IMR-90 (cell line): ENCODE measurements around the gene ZNF503. TPM values are rescaled to one million over a fixed set of nuclear protein-coding genes. Genes with fewer than 3 reads are reported as not detected.

Source experiments
- ATAC-seq: fragments of 200-7000 bp; cut with Tn5 transposase; 2 replicates; pipeline ENCODE4 v1.9.1; 2020; ENCODE audit warnings: low read depth, mild to moderate bottlenecking, moderate library complexity
- BruUV-seq: library from RNA; stranded (reverse); fragments of 400-500 nt; replicated peaks from 2 replicates; lab custom pipeline; 2021; lab: Mats Ljungman, UMichigan
- CTCF ChIA-PET: fragments of 300-600 bp; formaldehyde crosslinking; extraction: SDS; loops from one replicate; lab custom pipeline; 2021; ENCODE audit warnings: antibody characterized with exemption; lab: Yijun Ruan, JAX
- POLR2A ChIA-PET: fragments of 300-600 bp; sonication (Branson Sonifier 250); formaldehyde crosslinking; loops from one replicate; lab custom pipeline; 2022; ENCODE audit warnings: antibody characterized with exemption; ENCODE audit not compliant: unreplicated experiment; lab: Charles Lee
- DNase-seq: peaks from one replicate; pipeline ENCODE4 v3.0.0; 2013
- H2AFZ ChIP-seq: replicated peaks from 2 replicates; pipeline ENCODE3; 2013; ENCODE audit warnings: low read length, mild to moderate bottlenecking; ENCODE audit not compliant: poor library complexity
- H2AK5ac ChIP-seq: 2 replicates; pipeline ENCODE4 v1.6.1; 2013; ENCODE audit warnings: low read depth, low read length, inconsistent platforms
- H2AK9ac ChIP-seq: replicated peaks from 2 replicates; pipeline ENCODE3; 2013; ENCODE audit warnings: mild to moderate bottlenecking, low read depth, low read length, moderate library complexity; ENCODE audit not compliant: poor library complexity
- H2BK120ac ChIP-seq: 2 replicates; pipeline ENCODE4 v1.6.1; 2013; ENCODE audit warnings: low read depth, low read length, inconsistent platforms
- H2BK15ac ChIP-seq: 3 replicates; pipeline ENCODE4 v1.6.1; 2013; ENCODE audit warnings: low read depth, low read length, inconsistent platforms
- H2BK20ac ChIP-seq: 2 replicates; pipeline ENCODE4 v1.6.1; 2013; ENCODE audit warnings: low read depth, mild to moderate bottlenecking, inconsistent platforms, low read length, moderate library complexity
- H2BK5ac ChIP-seq: 2 replicates; pipeline ENCODE4 v1.6.1; 2013; ENCODE audit warnings: mild to moderate bottlenecking, low read depth, low read length, inconsistent platforms; ENCODE audit not compliant: poor library complexity, severe bottlenecking
- H3K14ac ChIP-seq: replicated peaks from 2 replicates; pipeline ENCODE4 v1.6.1; 2013; ENCODE audit warnings: low read depth, low read length, inconsistent platforms
- H3K18ac ChIP-seq: 2 replicates; pipeline ENCODE4 v1.6.1; 2013; ENCODE audit warnings: low read depth, low read length, control low read depth
- H3K23ac ChIP-seq: 2 replicates; pipeline ENCODE4 v1.6.1; 2013; ENCODE audit warnings: low read depth, low read length, inconsistent platforms
- H3K27ac ChIP-seq: 2 replicates; pipeline ENCODE4 v1.5.1; 2013; ENCODE audit warnings: mild to moderate bottlenecking, control low read depth, low read length; ENCODE audit not compliant: insufficient read depth
- H3K27me3 ChIP-seq: 2 replicates; pipeline ENCODE4 v1.6.1; 2013; ENCODE audit warnings: low read length; ENCODE audit not compliant: control insufficient read depth, insufficient read depth
- H3K36me3 ChIP-seq: 2 replicates; pipeline ENCODE4 v1.6.1; 2013; ENCODE audit warnings: low read length, mixed read lengths; ENCODE audit not compliant: control insufficient read depth, insufficient read depth
- H3K4ac ChIP-seq: 2 replicates; pipeline ENCODE4 v1.6.1; 2013; ENCODE audit warnings: low read depth, low read length, inconsistent platforms
- H3K4me1 ChIP-seq: 2 replicates; pipeline ENCODE4 v1.6.1; 2013; ENCODE audit warnings: low read length, mixed read lengths; ENCODE audit not compliant: control insufficient read depth, insufficient read depth
- H3K4me2 ChIP-seq: 2 replicates; pipeline ENCODE4 v1.6.1; 2013; ENCODE audit warnings: low read depth, mild to moderate bottlenecking, control low read depth, low read length, moderate library complexity
- H3K4me3 ChIP-seq: 2 replicates; pipeline ENCODE4 v1.5.1; 2013; ENCODE audit warnings: low read depth, mild to moderate bottlenecking, control low read depth, low read length, moderate library complexity; ENCODE audit not compliant: insufficient read depth
- H3K56ac ChIP-seq: 2 replicates; pipeline ENCODE4 v1.6.1; 2013; ENCODE audit warnings: low read length, inconsistent platforms; ENCODE audit not compliant: insufficient read depth; ENCODE audit errors: extremely low read depth
- H3K79me1 ChIP-seq, 2 experiments: 2 replicates each; pipeline ENCODE4 v1.6.1; 2013; ENCODE audit warnings: low read length in 2 of 2, inconsistent platforms in 1 of 2, low read depth in 1 of 2
- H3K9ac ChIP-seq: 2 replicates; pipeline ENCODE4 v1.6.1; 2013; ENCODE audit warnings: low read depth, low read length, control low read depth
- H3K9me1 ChIP-seq: 2 replicates; pipeline ENCODE4 v1.6.1; 2013; ENCODE audit warnings: low read length, inconsistent platforms; ENCODE audit not compliant: insufficient read depth
- H3K9me3 ChIP-seq: 2 replicates; pipeline ENCODE4 v1.6.1; 2013; ENCODE audit warnings: low read length; ENCODE audit not compliant: control insufficient read depth, insufficient read depth
- H4K20me1 ChIP-seq: 2 replicates; pipeline ENCODE4 v1.6.1; 2013; ENCODE audit warnings: low read length, inconsistent platforms; ENCODE audit not compliant: insufficient read depth
- H4K5ac ChIP-seq: 2 replicates; pipeline ENCODE4 v1.6.1; 2013; ENCODE audit warnings: mild to moderate bottlenecking, low read depth, low read length, control low read depth
- H4K8ac ChIP-seq, 2 experiments: 2 replicates each; pipeline ENCODE4 v1.6.1; 2013; ENCODE audit warnings: low read depth in 2 of 2, low read length in 2 of 2, control low read depth in 1 of 2, inconsistent platforms in 1 of 2
- H4K91ac ChIP-seq: 2 replicates; pipeline ENCODE4 v1.6.1; 2013; ENCODE audit warnings: low read depth, low read length, inconsistent platforms; ENCODE audit not compliant: insufficient read depth
- CHD1 ChIP-seq: IDR thresholded peaks from 2 replicates; pipeline ENCODE4 v1.6.1; 2012; ENCODE audit warnings: low read depth, low read length, improper control_type of control experiment
- MXI1 ChIP-seq: IDR thresholded peaks from 2 replicates; pipeline ENCODE4 v1.6.1; 2012; ENCODE audit warnings: low read depth, mild to moderate bottlenecking, low read length, moderate library complexity, borderline replicate concordance
- POLR2A ChIP-seq: IDR thresholded peaks from 2 replicates; pipeline ENCODE4 v1.6.1; 2012; ENCODE audit warnings: mild to moderate bottlenecking, low read depth, low read length
- WGBS, 2 experiments: methylation state at CpG; one replicate each; pipeline versions ENCODE4 v1.1.5 to v1.1.7; 2013; ENCODE audit warnings: missing lambda C conversion rate in 2 of 2; ENCODE audit not compliant: insufficient read length in 1 of 2; ENCODE audit errors: extremely low coverage in 2 of 2; 5-methylcytosine and 5-hydroxymethylcytosine counted together
- dilution Hi-C: fragments of 300-500 bp; cut with HindIII; formaldehyde crosslinking; loops from one replicate; pipeline ENCODE4 v1.14.3; 2018; ENCODE audit warnings: low sequenced_read_pairs; ENCODE audit not compliant: unreplicated experiment
- in situ Hi-C: fragments of 300-500 bp; cut with MboI; formaldehyde crosslinking; loops from 3 replicates; pipeline ENCODE4 v1.14.3; 2019; ENCODE audit warnings: low sequenced_read_pairs, inconsistent platforms, mixed read lengths
- intact Hi-C: fragments of 100-400 bp; cut with micrococcal nuclease; formaldehyde crosslinking; loops from 2 replicates; pipeline ENCODE4 v1.10.0; 2022
- polyA plus RNA-seq, 3 experiments: library from polyadenylated mRNA; depleted of rRNA; stranded (reverse); fragments of >200 nt; gene quantifications; 2 replicates each; pipeline ENCODE4 v1.2.3, GENCODE V29; 2012; ENCODE audit warnings: low replicate concordance in 1 of 3
- total RNA-seq: library from RNA; depleted of rRNA; stranded (reverse); fragments of >200 nt; gene quantifications from 2 replicates; pipeline ENCODE4 v1.2.3, GENCODE V29; 2012
- TF ChIP-seq, protein P1 (sequence below): conservative IDR thresholded peaks from 2 replicates; pipeline ENCODE4 v1.5.1; 2012; ENCODE audit warnings: mild to moderate bottlenecking, low read depth, low read length, improper control_type of control experiment
- TF ChIP-seq, protein P2 (sequence below): fragments of 150-350 bp; IDR thresholded peaks from 2 replicates; pipeline ENCODE4 v1.6.1; 2016; ENCODE audit warnings: low read depth, mild to moderate bottlenecking, low read length, moderate library complexity, borderline replicate concordance
- TF ChIP-seq, protein P3 (sequence below): fragments of 150-350 bp; IDR thresholded peaks from 2 replicates; pipeline ENCODE4 v1.6.1; 2017; ENCODE audit warnings: mild to moderate bottlenecking, antibody characterized with exemption, low read length, low read depth

Gene ZNF503
- total and polyA plus RNA-seq, 2 of the 4 experiments (the other 2 are of a cell fraction), result 0.36 to 5.8 TPM

DNA sequence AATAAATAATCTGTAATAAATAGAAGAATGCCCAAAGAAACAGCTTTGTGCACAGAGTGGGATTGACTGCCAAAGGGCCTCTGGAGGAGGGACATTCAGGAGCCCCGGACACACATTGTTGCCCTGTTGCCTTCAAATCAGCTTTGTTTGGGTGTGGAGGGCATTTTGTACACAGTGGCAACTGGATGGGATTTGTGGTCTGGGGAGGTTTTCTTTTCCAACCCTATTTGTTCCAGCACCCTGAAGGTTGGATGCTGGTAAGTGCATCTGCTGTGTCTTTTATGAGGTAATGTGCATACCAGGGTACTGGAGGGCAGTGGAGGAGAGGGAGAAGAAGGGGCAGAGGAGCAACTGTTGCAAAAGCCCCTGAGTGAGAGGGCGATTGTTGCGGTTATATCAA is 36.1 kb upstream of the ZNF503 start:
- TF ChIP-seq MXI1 (no peak), CHD1 (no peak), POLR2A (no peak)
- TF ChIP-seq, protein P1, sequence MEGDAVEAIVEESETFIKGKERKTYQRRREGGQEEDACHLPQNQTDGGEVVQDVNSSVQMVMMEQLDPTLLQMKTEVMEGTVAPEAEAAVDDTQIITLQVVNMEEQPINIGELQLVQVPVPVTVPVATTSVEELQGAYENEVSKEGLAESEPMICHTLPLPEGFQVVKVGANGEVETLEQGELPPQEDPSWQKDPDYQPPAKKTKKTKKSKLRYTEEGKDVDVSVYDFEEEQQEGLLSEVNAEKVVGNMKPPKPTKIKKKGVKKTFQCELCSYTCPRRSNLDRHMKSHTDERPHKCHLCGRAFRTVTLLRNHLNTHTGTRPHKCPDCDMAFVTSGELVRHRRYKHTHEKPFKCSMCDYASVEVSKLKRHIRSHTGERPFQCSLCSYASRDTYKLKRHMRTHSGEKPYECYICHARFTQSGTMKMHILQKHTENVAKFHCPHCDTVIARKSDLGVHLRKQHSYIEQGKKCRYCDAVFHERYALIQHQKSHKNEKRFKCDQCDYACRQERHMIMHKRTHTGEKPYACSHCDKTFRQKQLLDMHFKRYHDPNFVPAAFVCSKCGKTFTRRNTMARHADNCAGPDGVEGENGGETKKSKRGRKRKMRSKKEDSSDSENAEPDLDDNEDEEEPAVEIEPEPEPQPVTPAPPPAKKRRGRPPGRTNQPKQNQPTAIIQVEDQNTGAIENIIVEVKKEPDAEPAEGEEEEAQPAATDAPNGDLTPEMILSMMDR, result no peak
- TF ChIP-seq, protein P2, sequence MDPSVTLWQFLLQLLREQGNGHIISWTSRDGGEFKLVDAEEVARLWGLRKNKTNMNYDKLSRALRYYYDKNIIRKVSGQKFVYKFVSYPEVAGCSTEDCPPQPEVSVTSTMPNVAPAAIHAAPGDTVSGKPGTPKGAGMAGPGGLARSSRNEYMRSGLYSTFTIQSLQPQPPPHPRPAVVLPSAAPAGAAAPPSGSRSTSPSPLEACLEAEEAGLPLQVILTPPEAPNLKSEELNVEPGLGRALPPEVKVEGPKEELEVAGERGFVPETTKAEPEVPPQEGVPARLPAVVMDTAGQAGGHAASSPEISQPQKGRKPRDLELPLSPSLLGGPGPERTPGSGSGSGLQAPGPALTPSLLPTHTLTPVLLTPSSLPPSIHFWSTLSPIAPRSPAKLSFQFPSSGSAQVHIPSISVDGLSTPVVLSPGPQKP, result no peak
- TF ChIP-seq, protein P3, sequence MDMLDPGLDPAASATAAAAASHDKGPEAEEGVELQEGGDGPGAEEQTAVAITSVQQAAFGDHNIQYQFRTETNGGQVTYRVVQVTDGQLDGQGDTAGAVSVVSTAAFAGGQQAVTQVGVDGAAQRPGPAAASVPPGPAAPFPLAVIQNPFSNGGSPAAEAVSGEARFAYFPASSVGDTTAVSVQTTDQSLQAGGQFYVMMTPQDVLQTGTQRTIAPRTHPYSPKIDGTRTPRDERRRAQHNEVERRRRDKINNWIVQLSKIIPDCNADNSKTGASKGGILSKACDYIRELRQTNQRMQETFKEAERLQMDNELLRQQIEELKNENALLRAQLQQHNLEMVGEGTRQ, result no peak
- no peak overlapping the region for H3K4me3 ChIP-seq
- H3K14ac ChIP-seq, result no peak overlapping the region
- no peak overlapping the region for H4K5ac ChIP-seq
- no peak overlapping the region for H2BK120ac ChIP-seq
- no peaks in the 10 kb centered on the region for H3K36me3 ChIP-seq
- H2AK5ac ChIP-seq, result no peak overlapping the region
- intact Hi-C loops (no loop called here), in situ Hi-C loops (no loop called here), dilution Hi-C loops (no loop called here)
- DNase-seq (no peak), ATAC-seq (no peak)
- H2AK9ac ChIP-seq, result no peak overlapping the region
- BruUV-seq, result no TSS peak
- no peak overlapping the region for H3K27ac ChIP-seq
- H4K8ac ChIP-seq, result no peak overlapping the region
- H3K23ac ChIP-seq, result no peak overlapping the region
- CTCF ChIA-PET, result interaction anchor here (1.2 kb wide), 1 partner anchor 9 kb away, joined by 3 read pairs; no protein-coding TSS in a partner anchor
- H3K9me3 ChIP-seq, result no peaks in the 10 kb centered on the region; the same call in 1 of the 2 replicates
- H3K18ac ChIP-seq, result no peak overlapping the region
- H2BK5ac ChIP-seq, result no peak overlapping the region
- H2BK20ac ChIP-seq, result no peak overlapping the region
- no peak overlapping the region for H3K9ac ChIP-seq
- POLR2A ChIA-PET, result no interaction called here
- peaks cover 23% of the 10 kb centered on the region for H3K27me3 ChIP-seq
- no peaks in the 10 kb centered on the region for H3K9me1 ChIP-seq
- 70% methylated on average over 2 of the region's 3 CpGs; no CpG with 5 or more reads in 1 of the 2 experiments for WGBS, 2 experiments
- no peaks in the 10 kb centered on the region for H3K79me1 ChIP-seq
- H2AFZ ChIP-seq, result no peak overlapping the region
- no peak overlapping the region for H4K91ac ChIP-seq
- no peak overlapping the region for H3K4me2 ChIP-seq
- H3K56ac ChIP-seq, result no peak overlapping the region
- no peak overlapping the region for H3K4ac ChIP-seq
- no peaks in the 10 kb centered on the region for H4K20me1 ChIP-seq
- no peak overlapping the region for H2BK15ac ChIP-seq
- no peaks in the 10 kb centered on the region for H3K4me1 ChIP-seq
